ENCODE results near the gene MYOCD.

MYOCD gene

GRCh38 chr17:12744786-12745185 lies 79.1 kb downstream of the MYOCD start:
- no peak for DNase-seq (ENCODE audit: extremely low read depth in 1 of 2, low read depth in 1 of 2)

- no peak for DNase-seq (ENCODE audit: extremely low read depth in 1 of 2, low read depth in 1 of 2)
These were observed 79.8 kb downstream of the MYOCD start for GRCh38 chr17:12745486-12745885.

- no peak for DNase-seq (ENCODE audit: extremely low read depth in 1 of 2, low read depth in 1 of 2)
These were observed 91.1 kb downstream of the MYOCD start for GRCh38 chr17:12756786-12757185.

GRCh38 chr17:12759090-12759489 lies 93.4 kb downstream of the MYOCD start:
- DNase-seq (ENCODE audit: extremely low read depth in 1 of 2, low read depth in 1 of 2): no peak

- DNase-seq (ENCODE audit: extremely low read depth in 1 of 2, low read depth in 1 of 2): no peak
These were observed 99.9 kb downstream of the MYOCD start for GRCh38 chr17:12765548-12765947.

- DNase-seq (ENCODE audit: extremely low read depth in 1 of 2, low read depth in 1 of 2): no peak
These were observed 102.6 kb downstream of the MYOCD start for GRCh38 chr17:12768255-12768654.

GRCh38 chr17:12769981-12770380 lies 104.3 kb downstream of the MYOCD start:
- DNase-seq (ENCODE audit: extremely low read depth in 1 of 2, low read depth in 1 of 2): no peak

- no peak for DNase-seq (ENCODE audit: extremely low read depth in 1 of 2, low read depth in 1 of 2)
These were observed 107.5 kb downstream of the MYOCD start for GRCh38 chr17:12773153-12773552.

- DNase-seq (ENCODE audit: extremely low read depth in 1 of 2, low read depth in 1 of 2): no peak
These were observed 123.4 kb downstream of the MYOCD start for GRCh38 chr17:12789075-12789480.

GRCh38 chr17:12789481-12790248 lies 124.0 kb downstream of the MYOCD start, which contains the start of gene ARHGAP44:
Gene ARHGAP44 (plus strand): TSS chr17:12789498. CDS start chr17:12789839, 341 bp downstream.
- DNase-seq (ENCODE audit: extremely low read depth in 1 of 2, low read depth in 1 of 2): no peak

GRCh38 chr17:12790249-12791106 lies 124.8 kb downstream of the MYOCD start:
- no peak for DNase-seq (ENCODE audit: extremely low read depth in 1 of 2, low read depth in 1 of 2)

GRCh38 chr17:12794919-12795532 lies 129.3 kb downstream of the MYOCD start:
- no peak for DNase-seq (ENCODE audit: extremely low read depth in 1 of 2, low read depth in 1 of 2)

GRCh38 chr17:12800855-12801365 lies 135.2 kb downstream of the MYOCD start:
- no peak for DNase-seq (ENCODE audit: extremely low read depth in 1 of 2, low read depth in 1 of 2)

GRCh38 chr17:12806630-12807029 lies 140.9 kb downstream of the MYOCD start:
- no peak for DNase-seq (ENCODE audit: extremely low read depth in 1 of 2, low read depth in 1 of 2)

GRCh38 chr17:12808723-12809122 lies 143.0 kb downstream of the MYOCD start:
- no peak for DNase-seq (ENCODE audit: extremely low read depth in 1 of 2, low read depth in 1 of 2)

- DNase-seq (ENCODE audit: extremely low read depth in 1 of 2, low read depth in 1 of 2): no peak
These were observed 147.2 kb downstream of the MYOCD start for GRCh38 chr17:12812877-12813276.

- DNase-seq (ENCODE audit: extremely low read depth in 1 of 2, low read depth in 1 of 2): no peak
These were observed 148.0 kb downstream of the MYOCD start for GRCh38 chr17:12813664-12814063.

- no peak for DNase-seq (ENCODE audit: extremely low read depth in 1 of 2, low read depth in 1 of 2)
These were observed 149.0 kb downstream of the MYOCD start for GRCh38 chr17:12814718-12815117.

- DNase-seq (ENCODE audit: extremely low read depth in 1 of 2, low read depth in 1 of 2): no peak
These were observed 150.0 kb downstream of the MYOCD start for GRCh38 chr17:12815642-12816141.

All from activated CD8-positive, alpha-beta memory T cell treated with anti-CD3 and anti-CD28 coated beads for 1 hour (primary cell).